ENCODE measurements around the gene LRRC71.

DNA sequence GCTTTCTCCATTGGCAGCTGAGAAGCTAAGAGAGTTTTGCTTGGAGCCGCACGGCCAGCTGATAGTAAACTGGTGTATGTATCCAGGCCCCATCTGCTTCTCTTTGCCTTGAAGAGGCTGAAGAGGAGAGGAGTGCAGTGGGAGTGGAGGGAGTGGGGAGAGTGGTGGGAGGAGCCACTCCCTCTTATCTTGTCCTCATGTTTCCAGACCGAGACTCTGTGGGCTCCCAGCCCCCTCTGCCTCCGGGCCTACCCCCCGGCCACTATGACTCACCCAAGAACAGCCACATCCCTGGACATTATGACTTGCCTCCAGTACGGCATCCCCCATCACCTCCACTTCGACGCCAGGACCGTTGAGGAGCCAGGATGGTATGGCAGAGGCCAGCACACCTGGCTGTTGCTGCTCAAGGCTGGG lies 6.0 kb upstream of the LRRC71 start:
- no peak for TF ChIP-seq CTCF (conservative IDR thresholded peaks at IDR 0.05; ENCODE audit: low read depth in 2 of 2)
- no peak for TF ChIP-seq ZNF114 (CRISPR knock-in tag; IDR thresholded peaks at IDR 0.05)
- TF ChIP-seq EZH2 (IDR thresholded peaks at IDR 0.05; ENCODE audit: low read depth, unreplicated experiment): no peak
- TF ChIP-seq POLR2AphosphoS5 (IDR thresholded peaks at IDR 0.05; ENCODE audit: low read depth): no peak
- no peak for TF ChIP-seq CREB1 (CRISPR knock-in tag; IDR thresholded peaks at IDR 0.05; ENCODE audit: low read depth)

Data from GM23338 (cell line).